NCI-H1694 treated with DMSO at 0.1 percent for 48 hours (cell line): ENCODE measurements around the gene ACTR2.
"Not testable (repeated sequence)": the region's sequence is repeated elsewhere in the genome, so short reads cannot be mapped to it uniquely, and the experiment has no call there.

Experiments used
- DNase-seq: peaks from one replicate; lab custom pipeline; 2025; lab: John Stamatoyannopoulos, UW

Gene ACTR2

DNA sequence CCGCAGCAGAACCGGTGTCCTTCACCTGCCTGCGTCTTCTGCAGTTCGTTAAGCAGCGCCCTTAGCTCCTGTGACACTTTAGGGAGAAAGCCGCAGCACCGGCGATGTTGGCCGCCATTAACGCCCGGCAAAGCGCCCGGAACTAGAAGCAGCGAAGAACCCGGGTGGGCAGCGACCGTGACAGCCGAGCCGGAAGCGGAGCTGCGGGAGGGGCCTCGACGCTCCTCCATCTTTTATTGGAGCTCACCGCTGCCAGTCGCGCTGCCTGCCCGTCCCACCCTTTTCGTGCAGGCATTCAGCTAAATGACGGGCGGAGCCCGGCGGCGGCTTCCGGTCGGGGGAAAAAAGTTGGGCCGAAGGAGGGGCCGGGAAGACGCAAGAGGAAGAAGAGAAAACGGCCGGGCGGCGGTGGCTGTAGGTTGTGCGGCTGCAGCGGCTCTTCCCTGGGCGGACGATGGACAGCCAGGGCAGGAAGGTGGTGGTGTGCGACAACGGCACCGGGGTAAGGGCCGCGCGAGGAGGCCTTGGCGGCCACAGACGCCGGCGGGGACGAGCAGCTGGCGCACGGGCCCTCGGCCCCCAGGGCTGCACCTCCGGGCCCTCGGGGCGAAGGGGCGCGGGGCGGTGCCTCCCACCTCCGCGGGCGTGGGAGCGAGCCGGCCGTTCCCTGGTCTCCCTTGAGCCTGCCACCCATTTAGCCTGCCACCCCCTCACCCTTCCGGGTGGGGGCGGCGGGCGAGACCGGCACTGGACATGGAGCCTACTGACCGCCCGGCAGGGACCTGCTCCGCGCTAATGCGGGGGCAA lies at the start of gene ACTR2:
Gene ACTR2, plus strand, starts transcription at position 376 of the 807 bp plus-strand sequence. Its CDS starts 79 bp downstream, at position 455.
- DNase-seq, result peak; percentile 94

DNA sequence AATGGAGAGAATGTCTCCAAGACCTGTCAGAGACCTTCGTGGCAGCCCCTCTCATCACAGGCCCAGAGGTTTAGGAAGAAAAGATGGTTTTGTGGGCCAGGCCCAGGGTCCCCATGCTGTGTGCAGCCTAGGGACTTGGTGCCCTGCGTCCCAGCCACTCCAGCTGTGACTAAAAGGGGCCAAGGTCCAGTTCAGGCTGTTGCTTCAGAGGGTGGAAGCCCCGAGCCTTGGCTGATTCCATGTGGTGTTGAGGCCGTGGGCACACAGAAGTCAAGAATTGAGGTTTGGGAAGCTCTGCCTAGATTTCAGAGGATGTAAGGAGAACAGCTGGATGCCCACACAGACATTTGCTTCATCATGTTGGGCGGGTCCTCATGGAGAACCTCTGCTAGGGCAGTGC lies 45.1 kb upstream of the ACTR2 start:
- no peak for DNase-seq

DNA sequence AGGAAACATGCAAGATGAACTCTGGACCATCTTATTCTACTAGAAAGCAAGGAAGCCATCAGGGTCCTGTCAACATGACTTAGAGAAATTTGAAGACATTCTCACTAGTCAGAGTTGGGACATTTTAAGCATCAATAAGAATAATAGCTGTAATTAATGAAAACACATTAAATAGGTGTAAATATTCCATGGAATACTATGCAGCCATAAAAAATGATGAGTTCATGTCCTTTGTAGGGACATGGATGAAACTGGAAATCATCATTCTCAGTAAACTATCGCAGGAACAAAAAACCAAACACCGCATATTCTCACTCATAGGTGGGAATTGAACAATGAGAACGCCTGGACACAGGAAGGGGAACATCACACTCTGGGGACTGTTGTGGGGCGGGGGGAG lies 44.2 kb upstream of the ACTR2 start:
- DNase-seq, result not testable (repeated sequence)

DNA sequence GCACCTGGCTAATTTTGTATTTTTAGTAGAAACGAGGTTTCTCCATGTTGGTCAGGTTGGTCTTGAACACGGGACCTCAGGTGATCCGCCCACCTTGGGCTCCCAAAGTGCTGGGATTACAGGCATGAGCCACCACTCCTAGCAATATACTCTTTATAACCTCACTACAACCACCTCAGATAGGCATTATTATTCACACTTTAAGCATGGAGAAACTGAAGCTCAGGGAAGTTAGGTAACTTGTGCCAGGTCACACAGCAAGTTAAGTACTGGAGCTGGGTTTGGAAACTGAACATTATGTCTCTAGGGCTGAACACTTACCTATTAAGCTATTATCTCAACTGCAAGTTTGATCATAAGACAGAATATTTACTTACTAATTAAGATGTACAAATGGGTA lies 42.6 kb upstream of the ACTR2 start:
- no peak for DNase-seq

DNA sequence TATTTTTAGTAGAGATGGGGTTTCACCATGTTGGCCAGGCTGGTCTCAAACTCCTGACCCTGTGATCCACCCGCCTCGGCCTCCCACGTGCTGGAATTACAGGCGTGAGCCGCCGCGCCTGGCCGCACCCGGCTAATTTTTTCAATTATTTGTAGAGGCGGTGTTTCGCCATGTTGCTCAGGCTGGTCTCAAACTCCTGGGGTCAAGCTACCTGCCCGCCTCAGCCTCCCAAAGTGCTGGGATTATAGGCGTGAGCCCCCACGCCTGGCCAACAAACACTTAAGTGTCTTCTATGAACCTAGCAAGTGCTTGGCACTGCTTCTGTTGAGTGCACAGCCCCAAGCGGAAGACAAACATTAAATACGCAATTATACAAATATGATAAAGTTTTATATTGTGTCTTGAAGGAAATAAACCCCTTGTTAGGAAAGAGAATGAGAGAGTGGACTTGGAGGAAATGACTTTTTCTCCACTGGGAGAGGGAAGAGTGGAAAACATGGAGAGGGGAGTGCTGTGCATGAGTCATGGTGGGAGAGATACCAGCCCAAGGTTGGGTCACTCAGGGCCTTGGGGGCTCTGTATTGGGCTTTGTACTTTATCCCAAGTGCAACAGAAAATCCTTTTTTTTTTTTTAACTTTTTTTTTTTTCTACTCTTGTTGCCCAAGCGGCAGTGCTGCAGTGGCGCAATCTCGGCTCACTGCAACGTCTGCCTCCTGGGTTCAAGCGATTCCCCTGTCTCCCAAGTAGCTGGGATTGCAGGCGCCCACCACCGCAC lies 41.4 kb upstream of the ACTR2 start:
- no peak for DNase-seq

DNA sequence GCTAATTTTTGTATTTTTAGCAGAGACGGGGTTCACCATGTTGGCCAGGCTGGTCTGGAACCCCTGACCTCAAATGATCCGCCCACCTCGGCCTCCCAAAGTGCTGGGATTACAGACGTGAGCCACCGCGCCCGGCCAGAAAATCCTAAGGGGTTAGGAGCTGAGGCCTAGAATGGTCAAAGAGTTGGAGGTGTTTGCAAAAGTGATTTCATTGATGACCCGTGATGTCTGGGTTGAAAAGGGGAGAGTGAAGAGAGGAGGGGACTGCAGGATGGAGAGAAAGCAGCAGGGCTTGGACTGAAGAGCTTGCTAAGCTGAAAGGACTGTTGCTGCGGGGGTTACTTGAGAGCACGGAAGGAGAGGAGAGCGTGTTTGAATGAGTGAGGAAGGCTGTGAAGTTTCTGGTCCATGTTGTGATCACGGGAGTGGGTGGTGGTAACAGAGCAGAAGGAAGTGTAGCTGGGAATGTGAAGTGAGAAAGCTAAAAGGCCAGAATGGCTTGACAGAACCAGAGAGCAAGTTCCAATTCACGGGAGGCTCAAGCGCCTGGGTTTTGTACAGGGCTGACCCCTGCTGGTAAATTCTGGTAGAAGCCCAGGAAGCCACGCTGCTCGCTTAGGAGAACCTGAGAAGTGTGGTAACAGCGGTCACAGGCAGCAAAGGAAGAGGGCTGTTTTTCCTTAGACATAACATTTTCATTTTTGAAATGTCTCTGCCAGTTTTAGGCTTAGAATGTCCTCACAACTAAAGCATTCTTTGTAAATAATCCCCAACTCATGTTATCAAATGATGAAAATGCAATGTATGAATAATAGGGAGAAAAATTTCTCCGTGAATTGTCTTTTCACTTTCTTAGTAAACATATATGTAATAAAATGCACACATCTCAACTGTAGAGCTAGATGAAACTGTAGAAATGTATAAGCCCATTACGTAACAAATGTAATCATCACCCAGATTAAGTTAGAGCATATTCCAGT lies 40.5 kb upstream of the ACTR2 start:
- peak; percentile 81 for DNase-seq

DNA sequence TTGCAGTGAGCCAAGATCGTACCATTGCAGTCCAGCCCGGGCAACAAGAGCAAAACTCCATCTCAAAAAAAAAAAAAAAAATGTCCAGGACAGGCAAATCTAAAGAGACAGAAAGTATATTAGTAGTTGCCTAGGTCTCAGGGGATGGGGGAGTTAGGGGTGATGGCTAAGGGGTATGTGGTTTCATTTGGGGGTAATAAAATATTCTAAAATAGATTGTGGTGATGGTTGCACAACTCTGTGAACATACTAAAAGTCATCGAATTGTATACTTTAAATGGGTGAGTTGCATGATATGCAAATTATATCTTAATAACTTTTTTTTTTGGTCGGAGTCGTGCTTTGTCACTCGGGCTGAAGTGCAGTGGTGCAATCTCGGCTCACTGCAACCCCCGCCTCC lies 34.2 kb upstream of the ACTR2 start:
- DNase-seq, result no peak

DNA sequence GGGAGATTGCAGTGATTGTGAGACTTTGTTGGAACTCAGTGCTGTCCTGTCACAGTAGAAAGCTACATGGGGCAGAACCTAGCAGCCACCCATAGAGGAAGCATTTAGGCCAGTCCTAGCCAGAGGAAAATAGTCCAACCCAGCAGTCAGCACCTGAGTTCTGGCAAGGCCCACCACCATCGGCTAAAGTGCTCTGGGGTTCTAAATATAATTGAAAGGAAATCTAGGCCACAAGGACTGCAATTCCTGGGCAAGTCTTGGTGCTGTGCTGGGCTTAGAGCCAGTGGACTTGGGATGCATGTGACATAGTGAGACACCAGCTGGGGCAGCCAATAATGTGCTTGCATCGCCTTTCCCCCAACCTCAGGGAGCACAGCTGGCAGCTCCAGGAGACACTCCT lies 28.9 kb upstream of the ACTR2 start:
- no peak for DNase-seq

DNA sequence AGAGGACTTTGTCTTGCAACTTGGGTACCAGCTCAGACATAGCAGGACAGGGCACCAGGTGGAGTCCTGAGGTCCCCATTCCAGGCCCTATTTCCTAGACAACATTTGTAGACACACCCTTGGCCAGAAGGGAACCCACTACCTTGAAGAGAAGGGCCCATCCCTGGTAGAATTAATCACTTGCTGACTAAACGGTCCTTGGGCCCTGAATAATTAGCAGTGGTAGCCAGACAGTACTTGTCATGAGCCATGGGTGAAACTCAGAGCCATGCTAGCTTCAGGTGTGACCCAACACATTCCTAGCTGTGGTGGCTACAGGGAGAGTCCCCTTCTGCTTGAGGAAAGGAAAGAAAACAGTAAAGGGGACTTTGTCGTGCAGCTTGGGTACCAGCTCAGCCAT lies 28.5 kb upstream of the ACTR2 start:
- no peak for DNase-seq

DNA sequence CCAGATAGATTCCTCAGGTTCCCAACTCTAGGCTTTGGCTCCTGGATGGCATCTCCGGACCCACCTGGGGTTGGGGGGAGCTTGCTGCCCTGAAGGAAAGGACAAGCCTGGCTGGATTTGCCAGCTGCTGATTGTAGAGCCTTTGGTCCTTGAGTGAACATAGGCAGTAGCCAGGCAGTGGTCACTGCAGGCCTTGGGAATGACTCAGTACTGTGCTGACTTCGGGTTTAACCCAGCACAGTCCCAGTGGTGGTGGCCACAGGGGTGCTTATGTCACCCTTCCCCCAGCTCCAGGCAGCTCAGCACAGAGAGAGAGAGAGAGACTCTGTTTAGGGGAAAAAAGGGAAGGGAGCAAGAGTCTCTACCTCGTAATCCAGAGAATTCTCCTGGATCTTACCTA lies 27.7 kb upstream of the ACTR2 start:
- no peak for DNase-seq

DNA sequence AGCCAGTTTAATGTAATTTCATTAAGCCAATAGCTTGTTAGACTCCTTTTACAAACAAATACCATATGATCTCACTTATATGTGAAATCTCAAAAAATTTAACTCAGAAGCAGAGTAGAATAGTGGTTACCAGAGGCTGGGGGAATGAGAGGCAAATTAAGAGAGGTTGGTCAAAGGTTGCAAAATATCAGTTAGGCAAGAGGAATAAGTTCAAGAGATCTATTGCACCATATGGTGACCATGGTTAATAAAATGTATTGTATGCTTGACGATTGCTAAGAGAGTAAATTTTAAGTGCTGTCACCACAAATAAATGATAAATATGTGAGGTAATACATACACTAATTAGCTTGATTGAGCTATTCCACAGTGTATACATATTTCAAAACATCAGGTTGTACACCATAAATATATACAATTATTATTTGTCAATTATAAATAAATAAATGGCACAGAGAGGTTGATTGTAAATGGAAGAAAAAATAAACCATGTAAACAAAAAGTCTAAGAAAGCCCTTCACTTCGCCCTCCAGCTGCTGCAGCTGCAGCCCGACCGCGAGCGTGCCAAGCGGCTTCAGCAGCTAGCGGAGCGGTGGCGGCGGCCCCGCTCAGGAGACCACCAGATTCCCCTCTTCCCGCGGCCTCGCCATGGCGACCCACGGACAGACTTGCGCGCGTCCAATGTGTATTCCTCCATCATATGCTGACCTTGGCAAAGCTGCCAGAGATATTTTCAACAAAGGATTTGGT lies 23.0 kb upstream of the ACTR2 start:
- DNase-seq, result no peak

DNA sequence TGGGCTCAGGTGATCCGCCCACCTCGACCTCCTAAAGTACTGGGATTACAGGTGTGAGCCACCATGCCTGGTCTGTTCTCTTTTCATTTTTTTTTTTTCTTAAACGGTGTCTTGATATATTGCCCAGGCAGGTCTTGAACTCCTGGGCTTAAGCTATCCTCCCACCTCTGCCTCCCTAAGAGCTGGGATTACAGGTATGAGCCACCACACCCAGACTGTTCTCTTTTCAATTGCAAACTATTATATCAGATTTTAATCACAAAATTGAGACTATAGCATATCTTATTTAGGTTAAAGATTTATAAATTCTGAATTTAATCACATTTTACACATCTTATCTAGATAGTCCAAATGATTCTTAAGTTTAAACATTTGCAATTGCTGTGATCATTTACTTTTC lies 15.5 kb upstream of the ACTR2 start:
- DNase-seq, result no peak

DNA sequence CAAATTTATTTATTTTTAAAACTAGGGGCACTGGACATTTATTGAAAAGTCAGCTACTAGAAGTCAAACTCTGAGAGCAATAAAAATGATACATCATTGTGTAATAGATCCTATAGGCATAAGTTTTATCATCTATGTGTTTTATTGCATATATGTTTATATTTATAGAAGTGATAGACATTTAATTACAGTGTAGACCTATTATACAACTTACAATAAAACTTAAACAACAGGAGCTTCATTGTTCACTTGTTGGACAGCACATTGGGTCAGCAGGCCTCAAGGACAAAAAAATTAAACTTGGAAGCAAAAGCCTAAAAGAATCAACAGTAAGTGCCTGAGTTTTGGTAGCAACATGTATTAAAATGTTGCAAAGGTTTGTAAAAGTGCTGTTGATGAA lies 15.0 kb upstream of the ACTR2 start:
- DNase-seq, result no peak

DNA sequence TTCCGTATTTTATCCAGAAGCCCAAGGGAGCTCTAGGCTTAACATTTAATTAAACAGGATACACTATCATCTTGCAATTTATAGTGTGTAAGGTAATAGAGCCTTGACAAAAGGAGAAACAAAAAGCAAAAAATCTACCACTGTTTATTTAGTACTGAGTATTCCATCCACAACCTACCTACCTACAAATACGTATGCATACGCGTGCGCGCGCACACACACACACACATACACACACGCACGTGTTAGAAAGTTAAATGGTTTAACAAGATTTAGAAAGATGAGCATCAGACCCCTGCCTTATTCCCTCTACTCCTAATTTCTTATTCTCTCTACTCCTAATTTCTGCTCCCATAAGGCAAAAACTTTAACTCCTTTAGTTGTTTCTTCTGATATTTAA lies 14.6 kb upstream of the ACTR2 start:
- no peak for DNase-seq

DNA sequence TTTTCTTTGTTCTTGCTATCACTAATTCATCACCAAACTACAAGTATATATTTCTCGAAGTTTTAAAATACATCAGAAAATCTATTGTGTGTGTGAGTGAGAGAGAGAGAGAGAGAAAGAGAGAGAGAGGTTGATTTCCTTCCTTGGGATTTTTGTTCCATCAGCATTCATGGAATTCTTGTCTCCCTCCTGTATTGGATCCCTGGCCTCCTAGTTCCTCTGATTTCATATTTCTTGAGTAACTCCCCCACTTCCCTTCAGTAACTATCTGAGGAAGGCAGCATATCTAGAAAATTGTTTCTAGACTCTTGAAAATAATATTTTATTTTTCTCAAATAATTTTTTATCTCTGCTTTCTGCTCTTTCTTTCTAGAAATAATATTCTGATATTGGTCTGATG lies 13.3 kb upstream of the ACTR2 start:
- no peak for DNase-seq

DNA sequence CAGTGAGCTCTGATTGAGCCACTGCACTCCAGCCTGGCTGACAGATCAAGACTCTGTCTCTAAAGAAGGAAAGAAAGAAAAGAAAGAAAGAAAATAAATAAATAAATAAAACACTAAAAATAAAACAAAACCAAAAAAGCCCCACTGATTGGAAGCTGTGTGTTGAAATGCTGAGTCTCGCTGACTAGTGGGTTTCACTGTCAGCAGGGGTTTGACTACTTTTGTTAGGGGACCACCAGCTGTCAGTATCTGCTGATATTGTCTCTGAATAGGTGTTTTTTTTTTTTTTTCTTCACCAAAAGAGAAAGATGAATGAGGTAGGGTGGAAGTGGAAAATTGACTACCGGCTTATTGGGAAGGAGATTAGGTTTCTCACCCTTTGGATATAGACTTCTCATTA lies 12.8 kb upstream of the ACTR2 start:
- DNase-seq, result no peak

DNA sequence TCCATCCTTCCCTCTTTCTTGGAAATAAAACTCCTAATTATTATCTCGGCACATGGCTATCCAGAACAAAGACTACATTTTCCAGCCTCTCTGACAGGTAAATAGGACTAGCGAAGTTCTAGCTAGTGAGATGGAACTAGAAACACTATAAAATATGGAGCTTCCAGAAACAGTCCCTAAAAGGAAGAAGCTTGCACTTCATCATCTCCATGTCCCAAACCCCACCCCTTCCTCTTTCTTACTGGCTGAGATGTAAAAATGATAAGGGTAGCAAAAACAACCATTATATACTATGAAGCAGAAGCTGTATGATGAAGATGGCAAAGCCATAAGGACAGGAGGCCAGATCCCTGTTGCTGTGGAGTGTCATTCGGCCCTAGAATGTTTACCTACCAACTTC lies 11.7 kb upstream of the ACTR2 start:
- DNase-seq, result no peak

DNA sequence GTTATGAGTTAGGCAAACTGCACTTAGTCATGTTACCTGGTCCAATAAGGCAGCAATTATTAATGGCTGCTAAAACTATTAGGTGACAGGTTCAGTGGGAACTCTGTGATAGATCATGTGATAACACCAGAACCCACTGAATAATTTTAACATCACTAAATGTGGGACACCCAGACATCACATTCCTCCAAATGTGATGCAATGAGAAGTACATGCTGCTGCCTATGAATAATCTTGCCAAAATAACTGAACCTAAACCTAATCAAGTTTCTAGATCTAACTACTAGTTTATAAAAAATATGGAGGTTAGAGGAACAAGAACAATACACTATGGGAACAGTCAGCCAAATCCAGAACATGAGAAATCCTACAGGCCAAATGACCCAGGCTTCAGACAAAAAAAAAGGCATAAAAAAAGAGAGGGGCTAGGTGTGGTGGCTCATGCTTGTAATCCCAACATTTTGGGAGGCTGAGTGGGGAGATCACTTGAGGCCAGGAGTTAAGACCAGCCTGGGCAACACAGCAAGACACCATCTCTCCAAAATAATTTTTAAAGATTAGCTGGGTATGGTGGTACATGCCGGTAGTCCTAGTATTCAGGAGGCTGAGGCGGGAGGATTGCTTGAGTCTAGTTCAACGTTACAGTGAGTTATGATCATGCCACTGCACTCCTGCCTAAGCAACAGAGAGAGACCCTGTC lies 7.0 kb upstream of the ACTR2 start:
- DNase-seq, result no peak

DNA sequence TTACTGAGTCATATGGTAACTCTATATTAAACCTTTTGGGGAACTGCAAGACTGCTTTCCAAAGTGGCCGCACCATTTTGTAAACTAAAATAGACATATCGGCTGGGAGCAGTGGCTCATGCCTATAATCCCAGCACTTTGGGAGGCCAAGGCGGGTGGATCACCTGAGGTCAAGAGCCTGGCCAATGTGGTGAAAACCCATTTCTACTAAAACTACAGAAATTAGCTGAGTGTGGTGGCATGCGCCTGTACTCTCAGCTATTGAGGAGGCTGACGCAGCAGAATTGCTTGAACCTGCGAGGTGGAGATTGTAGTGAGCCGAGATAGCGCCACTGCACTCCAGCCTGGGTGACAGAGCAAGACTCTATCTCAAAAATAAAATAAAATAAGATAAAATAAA lies 6.4 kb upstream of the ACTR2 start:
- not testable (repeated sequence) for DNase-seq

DNA sequence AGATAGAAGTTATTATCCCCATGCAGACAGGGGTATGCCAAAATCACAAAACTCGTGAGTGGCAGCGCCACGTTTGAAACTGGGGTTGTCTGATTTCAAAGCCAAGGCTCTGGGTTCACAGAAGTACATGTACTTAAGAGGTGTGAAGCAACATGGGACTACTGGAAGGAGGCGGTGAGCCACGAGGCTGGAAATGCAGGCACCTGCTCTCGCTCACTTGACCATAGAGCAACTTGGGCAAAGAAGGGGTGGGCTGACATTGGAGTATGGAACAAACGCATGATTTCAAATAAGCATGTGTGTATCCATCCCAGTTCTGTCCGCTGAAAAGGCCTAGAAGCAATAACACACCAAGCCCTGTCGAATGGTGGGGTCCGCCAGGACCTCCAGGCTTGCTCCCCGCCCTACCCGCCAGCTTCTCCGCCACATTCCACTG lies 593 bp upstream of the ACTR2 start:
- DNase-seq, result no peak

DNA sequence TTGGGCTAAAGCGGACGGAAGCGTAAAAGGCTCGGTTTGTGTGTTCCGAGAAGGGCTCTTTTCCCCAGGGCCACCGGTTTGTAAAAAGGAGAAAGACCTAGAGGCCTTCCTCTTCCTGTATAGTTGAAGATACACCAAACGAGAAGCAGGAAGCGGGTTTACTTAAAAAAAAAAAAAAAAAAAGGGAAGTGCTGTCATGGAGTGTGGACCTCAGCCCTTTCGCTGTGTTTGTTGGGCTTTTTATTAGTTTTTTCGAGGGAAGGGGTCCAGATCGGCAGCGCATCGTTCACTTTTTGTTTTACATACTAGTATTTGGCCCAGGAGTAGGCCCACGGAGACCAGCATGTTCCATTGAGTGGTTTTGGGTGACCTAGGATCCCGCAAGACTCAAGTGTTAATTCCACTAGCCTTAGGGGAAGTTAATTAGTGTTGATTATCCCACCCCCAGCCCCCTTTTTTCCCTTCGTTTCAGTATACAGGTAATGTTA lies 676 bp downstream of the ACTR2 start:
- peak; percentile 13 for DNase-seq
